LNCAP (cell line): ENCODE data around the gene CRYGD.
"Not testable (repeated sequence)": the region's sequence is repeated elsewhere in the genome, so short reads cannot be mapped to it uniquely, and the experiment has no call there.

Experiments used
- CTCF ChIP-seq: fragments of 450-650 bp; IDR thresholded peaks from 2 replicates; pipeline ENCODE4 v1.5.1; 2017; ENCODE audit warnings: mild to moderate bottlenecking

Gene CRYGD

GRCh38 chr2:208124013-208124715 lies at the start of gene CRYGD:
CRYGD (minus strand) TSS chr2:208124524; CDS start chr2:208124473, 51 bp downstream.
- not testable (repeated sequence) for TF ChIP-seq CTCF

GRCh38 chr2:208172125-208172524 lies 47.8 kb upstream of the CRYGD start:
- TF ChIP-seq CTCF: no peak

GRCh38 chr2:208164951-208165755 lies 40.8 kb upstream of the CRYGD start:
- TF ChIP-seq CTCF: no peak

- no peak for TF ChIP-seq CTCF
Observed at GRCh38 chr2:208163489-208163888, 39.2 kb upstream of the CRYGD start, which contains the start of gene CRYGA. CRYGA (minus strand) TSS chr2:208163589; CDS start chr2:208163556, 33 bp downstream.

- no peak for TF ChIP-seq CTCF
Observed at GRCh38 chr2:208156439-208156838, 32.1 kb upstream of the CRYGD start.

GRCh38 chr2:208153156-208153555 lies 28.8 kb upstream of the CRYGD start:
- no peak for TF ChIP-seq CTCF

GRCh38 chr2:208150956-208151355 lies 26.6 kb upstream of the CRYGD start:
- TF ChIP-seq CTCF: no peak
